HAP-1 (cell line): Measurements from ENCODE around the gene C22orf15.

Experiments
- DNase-seq, 2 experiments: peaks; one replicate each; pipeline ENCODE4 v3.0.0-alpha.2; 2016 to 2020; ENCODE audit warnings: low spot score in 2 of 2
- H3K27me3 ChIP-seq: fragments of 250-450 bp; sonication (Bioruptor Pico); 2 replicates; pipeline ENCODE4 v1.5.1; 2020; ENCODE audit warnings: low read depth, mild to moderate bottlenecking, moderate library complexity
- H3K36me3 ChIP-seq: fragments of 250-450 bp; sonication (Bioruptor Pico); replicated peaks from 2 replicates; pipeline ENCODE4 v1.5.1; 2020; ENCODE audit warnings: mild to moderate bottlenecking
- H3K4me1 ChIP-seq: fragments of 250-450 bp; sonication (Bioruptor Pico); 2 replicates; pipeline ENCODE4 v1.5.1; 2020; ENCODE audit warnings: mild to moderate bottlenecking
- H3K4me3 ChIP-seq: fragments of 250-450 bp; sonication (Bioruptor Pico); 2 replicates; pipeline ENCODE4 v1.5.1; 2020; ENCODE audit warnings: mild to moderate bottlenecking, moderate library complexity
- H3K9me3 ChIP-seq: fragments of 250-450 bp; sonication (Bioruptor Pico); 2 replicates; pipeline ENCODE4 v1.5.1; 2020; ENCODE audit warnings: mild to moderate bottlenecking, moderate library complexity
- in situ Hi-C: fragments of 300-500 bp; cut with MboI; formaldehyde crosslinking; loops from 3 replicates; pipeline ENCODE4 v1.14.3; 2020; ENCODE audit warnings: low sequenced_read_pairs, inconsistent platforms, mixed read lengths

Gene C22orf15

DNA sequence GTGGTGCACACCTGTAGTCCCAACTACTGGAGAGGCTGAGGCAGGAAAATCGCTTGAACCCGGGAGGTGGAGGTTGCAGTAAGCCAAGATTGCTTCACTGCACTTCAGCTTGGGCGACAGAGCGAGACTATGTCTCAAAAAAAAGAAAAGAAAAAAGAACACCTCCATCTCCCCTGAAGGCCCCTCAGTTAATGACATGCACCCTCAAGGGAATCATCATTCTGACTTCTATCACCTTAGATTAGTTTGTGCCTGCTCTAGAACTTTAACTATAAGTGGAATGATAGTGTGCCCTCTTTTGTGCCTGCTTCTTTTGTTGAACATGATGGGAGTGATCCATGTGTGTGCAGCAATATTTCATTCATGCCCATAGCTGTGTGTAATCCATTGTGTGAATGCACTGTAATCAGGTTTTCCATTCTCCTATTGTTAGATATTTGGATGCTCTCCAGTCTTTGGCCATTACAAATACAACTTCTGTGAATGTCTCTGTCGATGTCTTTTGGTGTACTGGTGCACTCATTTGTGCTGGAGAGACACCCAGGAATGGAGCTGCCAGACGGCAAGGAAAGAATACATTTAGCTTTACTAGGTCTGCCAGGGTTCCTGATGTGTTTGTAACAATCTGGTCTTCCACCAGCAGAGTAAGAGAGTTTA is 7.7 kb upstream of the C22orf15 start:
- H3K36me3 ChIP-seq: no peaks in the 10 kb centered on the region

DNA sequence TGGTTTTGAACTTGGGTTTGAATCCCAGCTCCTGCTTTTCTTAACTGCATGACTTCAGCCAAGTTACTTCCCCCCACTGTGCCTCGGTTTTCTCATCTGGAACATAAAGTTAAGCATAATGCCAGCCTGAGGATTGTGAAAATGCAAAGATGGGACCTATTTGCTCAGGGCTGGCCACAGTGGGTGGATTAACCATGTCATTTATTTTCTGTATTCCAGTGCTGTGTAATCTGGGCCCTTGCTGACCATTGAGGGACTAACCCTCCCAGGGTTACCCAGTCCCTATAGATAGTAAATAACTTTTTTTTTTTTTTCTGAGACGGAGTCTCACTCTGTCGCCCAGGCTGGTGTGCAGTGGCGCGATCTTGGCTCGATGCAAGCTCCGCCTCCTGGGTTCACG is 7.1 kb upstream of the C22orf15 start:
- peaks cover 28% of the 10 kb centered on the region for H3K4me1 ChIP-seq
- no peak for DNase-seq
- no peaks in the 10 kb centered on the region for H3K36me3 ChIP-seq
- H3K9me3 ChIP-seq: no peaks in the 10 kb centered on the region
- H3K4me3 ChIP-seq: no peak overlapping the region
- no peaks in the 10 kb centered on the region for H3K27me3 ChIP-seq
- in situ Hi-C loops: no loop called here

More for the DNA sequence above, 7.7 kb upstream of the C22orf15 start:
- Histone ChIP-seq H3K9me3 (no peaks in the 10 kb centered on the region), H3K27me3 (no peaks in the 10 kb centered on the region), H3K4me1 (peaks cover 28% of the 10 kb centered on the region), H3K4me3 (no peak overlapping the region)
- in situ Hi-C loops: no loop called here
- DNase-seq: peak in 1 of 2 experiments; percentile 72

DNA sequence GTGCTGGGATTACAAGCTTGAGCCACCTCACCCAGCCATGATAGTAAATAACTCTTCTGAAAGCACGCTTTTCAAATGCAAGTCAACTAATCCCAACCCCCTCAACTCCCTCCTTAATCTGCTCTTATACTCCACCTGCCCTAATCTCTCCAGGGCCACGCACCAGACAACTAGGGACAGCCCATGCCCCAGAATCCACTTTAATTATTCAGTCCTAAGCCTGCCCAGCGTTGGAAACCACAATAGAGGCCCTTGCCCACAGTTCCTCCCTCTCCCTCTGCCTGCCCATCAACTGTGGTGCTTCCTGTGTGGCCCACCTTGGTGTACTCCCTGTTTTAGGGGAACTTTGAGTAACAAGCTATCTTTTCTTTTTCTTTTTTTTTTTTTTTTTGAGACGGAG is 5.9 kb upstream of the C22orf15 start:
- DNase-seq: peak; percentile 74 to 78
- H3K36me3 ChIP-seq: no peaks in the 10 kb centered on the region
- no peak overlapping the region for H3K4me3 ChIP-seq
- H3K27me3 ChIP-seq: no peaks in the 10 kb centered on the region
- in situ Hi-C loops: no loop called here
- H3K9me3 ChIP-seq: no peaks in the 10 kb centered on the region
- peaks cover 22% of the 10 kb centered on the region for H3K4me1 ChIP-seq

DNA sequence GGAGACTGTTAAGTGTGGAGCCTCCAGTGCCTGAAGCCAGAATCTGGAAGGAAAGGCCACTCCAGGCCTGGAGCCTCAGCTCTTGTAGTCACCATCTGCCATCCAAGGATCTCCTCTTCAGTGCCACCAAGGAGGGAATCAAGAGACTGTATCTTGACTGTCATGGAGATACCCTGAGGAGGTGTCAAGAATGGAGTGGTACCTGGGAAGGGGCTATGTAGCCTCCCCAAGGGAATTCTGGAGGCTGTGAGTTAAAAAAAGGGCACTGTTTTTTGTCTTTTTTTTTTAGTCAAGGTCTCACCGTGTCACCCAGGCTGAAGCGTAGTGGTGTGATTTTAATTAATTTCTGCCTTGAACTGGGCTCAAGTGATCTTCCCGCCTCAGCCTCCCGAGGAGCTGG is 3.2 kb upstream of the C22orf15 start:
- H3K9me3 ChIP-seq: no peaks in the 10 kb centered on the region
- H3K4me3 ChIP-seq: no peak overlapping the region
- DNase-seq: no peak
- in situ Hi-C loops: no loop called here
- H3K36me3 ChIP-seq: peaks cover 16% of the 10 kb centered on the region
- peaks cover 22% of the 10 kb centered on the region for H3K4me1 ChIP-seq
- H3K27me3 ChIP-seq: no peaks in the 10 kb centered on the region

DNA sequence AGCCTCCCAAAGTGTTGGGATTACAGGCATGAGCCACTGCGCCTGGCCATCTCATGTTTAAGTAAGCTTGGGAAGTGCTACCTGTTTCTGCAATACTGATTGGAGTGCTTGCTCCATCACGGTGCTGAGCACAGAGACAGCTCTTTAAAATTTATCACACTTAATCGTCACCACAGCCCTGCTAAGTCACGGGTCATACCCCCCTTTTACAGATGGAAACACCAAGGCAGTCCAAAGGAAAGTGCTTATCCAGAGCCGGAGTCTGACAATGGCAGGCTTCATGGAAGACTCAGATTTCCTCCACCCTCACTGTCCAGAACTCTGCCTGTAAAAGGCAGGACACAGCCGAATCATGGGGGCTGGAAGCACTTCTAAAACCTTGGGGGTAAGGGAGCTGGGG is 2.7 kb upstream of the C22orf15 start:
- Histone ChIP-seq H3K4me1 (peaks cover 17% of the 10 kb centered on the region), H3K9me3 (no peaks in the 10 kb centered on the region), H3K27me3 (no peaks in the 10 kb centered on the region), H3K36me3 (peaks cover 21% of the 10 kb centered on the region), H3K4me3 (no peak overlapping the region)
- no peak for DNase-seq
- in situ Hi-C loops: no loop called here

DNA sequence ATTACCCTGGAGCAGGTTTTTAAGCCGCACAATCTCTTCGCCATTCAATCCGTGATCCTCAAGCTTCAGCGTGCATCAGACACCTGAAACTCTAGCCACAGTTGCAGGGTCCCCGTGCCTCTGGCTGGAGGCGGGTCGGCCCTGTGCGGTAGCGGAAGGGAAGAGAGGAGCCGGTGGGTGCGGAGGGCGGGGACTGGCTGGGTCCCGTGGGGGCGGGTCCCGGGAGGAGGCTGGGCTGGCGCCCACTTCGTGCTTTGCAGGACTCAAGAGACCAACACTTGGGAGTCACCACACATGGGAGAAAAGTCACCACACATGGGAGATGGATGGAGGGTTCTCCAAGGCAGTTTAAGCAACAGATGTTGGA is 772 bp downstream of the C22orf15 start:
- DNase-seq: no peak
- peaks cover 5% of the 10 kb centered on the region for H3K4me1 ChIP-seq
- H3K27me3 ChIP-seq: no peaks in the 10 kb centered on the region
- H3K36me3 ChIP-seq: peaks cover 30% of the 10 kb centered on the region
- no peak overlapping the region for H3K4me3 ChIP-seq
- no peaks in the 10 kb centered on the region for H3K9me3 ChIP-seq
- in situ Hi-C loops: no loop called here

DNA sequence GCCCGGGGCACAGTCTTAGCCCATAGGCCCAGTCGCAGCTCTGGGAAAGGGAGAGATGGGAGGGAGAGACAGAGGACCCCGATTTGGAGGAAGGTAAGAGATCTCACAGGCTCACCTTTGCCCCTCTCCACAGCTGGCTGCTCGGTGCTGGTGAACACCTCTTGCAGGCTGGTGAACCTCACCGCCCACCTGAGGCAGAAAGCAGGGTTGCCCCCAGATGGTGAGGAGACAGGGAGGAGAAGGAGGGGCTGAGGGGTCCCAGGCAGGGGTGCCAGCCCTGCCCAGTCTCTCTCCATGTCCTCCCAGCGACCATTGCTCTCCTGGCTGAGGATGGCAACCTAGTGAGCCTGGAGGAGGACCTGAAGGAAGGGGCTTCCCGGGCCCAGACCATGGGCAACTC is 1.2 kb downstream of the C22orf15 start:
- Histone ChIP-seq H3K27me3 (no peaks in the 10 kb centered on the region), H3K9me3 (no peaks in the 10 kb centered on the region), H3K4me3 (no peak overlapping the region), H3K4me1 (peaks cover 6% of the 10 kb centered on the region), H3K36me3 (peaks cover 30% of the 10 kb centered on the region)
- DNase-seq: no peak
- in situ Hi-C loops: no loop called here

DNA sequence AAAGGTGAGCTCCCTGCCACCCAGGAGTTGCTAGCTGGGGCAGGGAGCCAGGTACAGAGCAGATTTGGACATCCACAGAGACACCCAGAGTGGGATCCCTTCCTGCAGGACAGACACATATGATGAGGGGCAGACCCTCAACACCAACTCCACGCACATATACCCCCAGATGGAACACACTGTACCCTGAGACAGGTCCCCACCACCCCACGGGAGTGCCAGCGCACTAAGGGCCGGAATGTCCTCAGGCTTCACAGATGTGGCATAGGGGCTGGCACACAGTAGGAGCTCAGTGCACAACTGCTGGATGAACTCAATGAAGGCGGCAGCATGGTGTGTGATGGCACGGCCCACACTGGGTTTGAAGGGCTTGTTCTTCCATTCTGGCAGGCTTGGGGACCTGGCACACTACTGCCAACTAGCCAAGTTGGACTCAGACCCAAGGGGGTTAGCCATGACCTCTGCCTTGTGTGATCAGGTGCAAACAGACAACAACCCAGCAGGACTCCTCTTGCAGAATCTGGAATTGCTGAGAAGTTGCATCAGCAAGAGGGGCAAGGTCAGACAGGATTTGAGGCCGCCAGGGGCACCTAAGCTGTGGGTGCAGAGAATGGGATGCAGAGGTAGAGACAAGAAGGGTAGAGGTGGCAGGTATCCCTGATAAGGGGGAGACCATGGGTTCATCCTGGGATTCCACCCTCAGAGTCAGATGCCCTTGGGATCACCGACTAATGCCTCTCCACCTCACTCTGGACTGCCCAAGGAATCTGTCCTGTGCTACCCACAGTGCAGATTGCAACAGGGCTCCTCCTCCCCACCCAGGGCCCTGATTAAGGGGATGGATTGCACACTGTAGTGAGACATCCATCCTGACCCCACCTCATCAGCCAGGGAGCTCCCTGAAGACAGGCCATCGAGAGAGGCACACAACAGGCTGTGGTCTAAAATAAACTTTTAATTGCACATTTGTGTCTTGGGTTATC is 2.4 kb downstream of the C22orf15 start:
- Histone ChIP-seq H3K4me3 (no peak overlapping the region), H3K4me1 (peaks cover 6% of the 10 kb centered on the region), H3K27me3 (no peaks in the 10 kb centered on the region), H3K9me3 (no peaks in the 10 kb centered on the region), H3K36me3 (peaks cover 30% of the 10 kb centered on the region)
- in situ Hi-C loops: no loop called here
- no peak for DNase-seq

DNA sequence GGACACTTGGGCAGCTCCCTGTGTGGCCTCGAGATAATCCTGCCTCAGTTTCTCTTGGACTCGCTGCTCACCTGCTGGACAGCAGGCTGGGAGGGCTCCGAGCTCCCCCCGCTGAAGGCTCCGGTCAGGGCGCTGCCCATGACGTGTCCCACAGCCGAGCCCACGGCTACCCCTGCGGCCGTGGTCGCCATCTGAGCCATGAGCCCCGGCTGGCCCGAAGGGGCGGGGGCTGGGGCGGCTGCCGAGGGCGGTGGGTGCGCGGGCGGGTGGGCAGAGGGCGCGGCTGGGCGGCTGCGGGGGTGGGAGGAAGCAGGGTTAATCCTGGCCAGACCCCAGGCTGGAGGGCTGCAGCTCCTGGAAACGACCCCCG is 4.5 kb downstream of the C22orf15 start:
- Histone ChIP-seq H3K36me3 (peaks cover 30% of the 10 kb centered on the region), H3K9me3 (no peaks in the 10 kb centered on the region), H3K27me3 (no peaks in the 10 kb centered on the region), H3K4me3 (peak overlapping the region; percentile 96), H3K4me1 (peaks cover 8% of the 10 kb centered on the region)
- in situ Hi-C loops: no loop called here
- no peak for DNase-seq

DNA sequence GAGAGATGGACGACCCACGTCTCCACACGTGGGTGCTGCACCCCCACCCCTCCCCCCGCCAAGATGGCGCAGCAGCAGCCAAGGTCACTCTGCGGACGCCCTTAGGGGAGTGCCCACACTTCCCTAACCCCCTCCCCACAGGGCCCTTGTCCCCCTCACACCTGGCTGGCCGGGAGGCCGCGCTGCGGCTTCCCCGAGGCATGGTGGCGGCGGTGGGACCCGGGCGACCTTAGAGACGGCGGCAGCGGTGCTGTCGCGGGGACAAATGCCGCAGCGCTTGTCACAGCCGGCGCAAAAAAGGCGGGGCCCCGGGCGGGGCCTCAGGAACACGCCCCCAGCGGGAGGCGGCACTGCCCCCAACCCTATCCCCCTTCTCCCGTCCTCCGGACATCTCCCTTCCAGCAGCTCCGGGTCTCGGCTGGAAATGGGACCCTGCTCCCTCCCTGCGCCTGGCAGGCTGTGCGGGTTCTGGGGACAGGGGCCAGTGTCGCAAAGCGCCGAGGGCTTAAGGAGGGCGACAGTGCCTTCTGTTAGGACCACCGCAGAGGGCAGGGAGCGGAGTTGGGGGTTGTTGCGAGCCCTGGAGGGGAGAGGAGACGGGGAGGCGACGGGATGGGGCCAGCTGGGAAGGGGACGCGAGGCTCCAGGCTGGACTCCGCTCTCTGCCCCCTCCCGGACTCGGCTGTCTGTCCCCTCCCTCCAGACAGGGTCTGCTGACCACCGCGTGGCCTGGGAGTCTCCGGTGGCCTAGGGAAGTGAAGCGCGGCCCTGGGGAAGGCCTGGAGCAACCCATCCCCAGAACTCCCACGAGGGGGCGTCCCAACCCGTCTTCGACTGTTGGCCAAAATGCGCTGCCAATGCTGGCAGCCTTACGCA is 5.1 kb downstream of the C22orf15 start, which contains the start of gene CHCHD10:
Gene CHCHD10 (minus strand): TSS at position 300 of the 876 bp plus-strand sequence. CDS start 98 bp downstream, at position 202.
- Histone ChIP-seq H3K9me3 (no peaks in the 10 kb centered on the region), H3K4me3 (peak within 1 kb of the TSS; percentile 96), H3K4me1 (peaks cover 10% of the 10 kb centered on the region), H3K27me3 (no peaks in the 10 kb centered on the region), H3K36me3 (peaks cover 30% of the 10 kb centered on the region)
- in situ Hi-C loops: no loop called here
- peak; percentile 91 to 93 for DNase-seq

DNA sequence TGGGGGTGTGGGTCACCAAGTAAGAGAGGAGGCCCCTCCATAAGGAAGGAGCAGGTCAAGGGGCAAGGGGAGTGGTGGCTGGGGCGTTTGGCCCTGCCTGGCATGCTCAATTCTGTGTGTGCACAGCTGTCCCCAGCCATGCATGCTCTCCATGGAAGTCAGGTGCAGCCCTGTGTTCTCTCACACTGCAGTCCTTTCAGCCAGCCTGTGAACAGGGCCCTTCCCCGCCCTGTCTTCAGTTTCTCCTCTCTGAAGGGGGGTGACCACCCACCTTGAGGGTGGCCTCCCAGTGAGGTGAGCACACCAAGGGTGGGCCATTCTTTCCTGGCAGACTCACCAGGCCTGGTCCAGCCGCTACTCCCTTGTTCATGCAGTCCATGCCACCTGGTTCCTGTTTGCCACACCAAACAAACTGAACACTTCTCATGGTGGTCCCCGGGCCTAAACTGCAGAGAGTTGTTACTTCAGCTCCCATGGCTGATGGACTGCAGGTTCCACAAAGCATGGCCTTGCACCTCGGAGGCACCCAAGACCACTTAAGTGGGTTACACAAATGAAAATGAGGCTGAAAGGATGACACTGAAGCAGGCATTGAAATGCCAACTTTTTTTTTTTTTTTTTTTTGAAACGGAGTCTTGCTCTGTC is 6.7 kb downstream of the C22orf15 start:
- H3K27me3 ChIP-seq: no peaks in the 10 kb centered on the region
- H3K4me1 ChIP-seq: peaks cover 16% of the 10 kb centered on the region
- H3K9me3 ChIP-seq: no peaks in the 10 kb centered on the region
- no peak overlapping the region for H3K4me3 ChIP-seq
- in situ Hi-C loops: no loop called here
- DNase-seq: no peak
- H3K36me3 ChIP-seq: peaks cover 15% of the 10 kb centered on the region

DNA sequence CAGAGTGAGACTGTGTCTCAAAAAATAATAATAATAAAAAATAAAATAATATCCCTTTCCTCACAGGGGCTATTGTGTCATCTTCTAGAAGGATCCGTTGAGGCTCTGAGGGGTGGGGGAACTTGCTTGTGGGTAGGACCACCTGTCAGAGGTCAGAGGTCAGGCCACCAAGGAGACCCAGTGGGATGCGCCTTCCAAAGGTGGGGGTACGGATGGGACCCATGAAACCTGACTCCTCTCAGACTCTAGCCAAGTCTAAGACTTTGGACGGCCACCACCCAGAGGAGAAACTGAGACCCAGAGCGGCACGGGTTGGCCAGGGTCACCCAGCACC is 9.5 kb downstream of the C22orf15 start:
- Histone ChIP-seq H3K4me3 (peak overlapping the region; percentile 13), H3K9me3 (no peaks in the 10 kb centered on the region), H3K4me1 (peaks cover 16% of the 10 kb centered on the region), H3K27me3 (no peaks in the 10 kb centered on the region), H3K36me3 (no peaks in the 10 kb centered on the region)
- no peak for DNase-seq
- in situ Hi-C loops: loop anchor here (10.0 kb wide), 1 partner anchor 63 kb away; the partner anchor contains the start of gene DERL3
